Endothelial cell of umbilical vein (primary cell): ENCODE measurements around the gene CELSR1.

Experiments
- CTCF ChIP-seq, 2 donors: IDR thresholded peaks; 1 replicate in 1 of 2; 2 replicates in 1 of 2; pipeline ENCODE4 v1.5.1; 2011; ENCODE audit warnings: low read length in 2 of 2, mild to moderate bottlenecking in 2 of 2, moderate library complexity in 2 of 2, control low read depth in 1 of 2, inconsistent platforms in 1 of 2, low read depth in 1 of 2; ENCODE audit not compliant: insufficient read depth in 1 of 2; ENCODE audit errors: extremely low read depth in 1 of 2
- POLR2A ChIP-seq: IDR thresholded peaks from 2 replicates; pipeline ENCODE4 v1.6.1; 2012; ENCODE audit warnings: low read depth, mild to moderate bottlenecking, control low read depth, low read length
- POLR2AphosphoS5 ChIP-seq: IDR thresholded peaks from 2 replicates; pipeline ENCODE4 v1.6.1; 2012; ENCODE audit warnings: low read depth, mild to moderate bottlenecking, control low read depth, low read length, moderate library complexity; ENCODE audit not compliant: insufficient read depth

GRCh38 chr22:46328797-46329196 is 208.6 kb downstream of the CELSR1 start:
- TF ChIP-seq POLR2A: no peak
- no peak for TF ChIP-seq POLR2AphosphoS5
- TF ChIP-seq CTCF (IDR thresholded peaks at IDR 0.05; ENCODE audit: extremely low read depth in 1 of 2, insufficient read depth in 1 of 2, low read depth in 1 of 2, low read length in 2 of 2): no peak
